AG10803 (cell line): ENCODE results near the gene VOPP1.

Experiments
- DNase-seq: peaks from one replicate; pipeline ENCODE4 v3.0.0; 2010; ENCODE audit warnings: low read depth
- H3K4me3 ChIP-seq: 2 replicates; pipeline ENCODE4 v1.5.1; 2011; ENCODE audit warnings: mild to moderate bottlenecking, low read length, control low read depth
- CTCF ChIP-seq: conservative IDR thresholded peaks from 2 replicates; pipeline ENCODE4 v1.5.1; 2011; ENCODE audit warnings: mild to moderate bottlenecking, low read length, control low read depth, inconsistent platforms

VOPP1 gene

GRCh38 chr7:55575098-55575497, 2.8 kb upstream of the VOPP1 start:
- DNase-seq = no peak
- no peak for TF ChIP-seq CTCF
- H3K4me3 ChIP-seq = no peak overlapping the region

- TF ChIP-seq CTCF = no peak
- H3K4me3 ChIP-seq = no peak overlapping the region
- peak; percentile 28 for DNase-seq
Measured at GRCh38 chr7:55574051-55574717, 1.9 kb upstream of the VOPP1 start.

GRCh38 chr7:55573234-55573900, 1.1 kb upstream of the VOPP1 start:
- no peak for TF ChIP-seq CTCF
- DNase-seq = peak; percentile 31

GRCh38 chr7:55571511-55572377, 558 bp downstream of the VOPP1 start:
- TF ChIP-seq CTCF = no peak
- peak overlapping the region; percentile 81 for H3K4me3 ChIP-seq
- DNase-seq = peak; percentile 52

More at GRCh38 chr7:55573234-55573900, 1.1 kb upstream of the VOPP1 start:
- H3K4me3 ChIP-seq = peak overlapping the region; percentile 63

GRCh38 chr7:55570939-55571338, 1.4 kb downstream of the VOPP1 start:
- H3K4me3 ChIP-seq = peak overlapping the region; percentile 81
- no peak; the same call in 1 of the 2 replicates for TF ChIP-seq CTCF
- DNase-seq = peak; percentile 83

GRCh38 chr7:55570218-55570873, 2.0 kb downstream of the VOPP1 start:
- peak overlapping the region; percentile 81 for H3K4me3 ChIP-seq
- DNase-seq = peak; percentile 43
- TF ChIP-seq CTCF = no peak
